Measurements from ENCODE around the gene SORCS2.

DNA sequence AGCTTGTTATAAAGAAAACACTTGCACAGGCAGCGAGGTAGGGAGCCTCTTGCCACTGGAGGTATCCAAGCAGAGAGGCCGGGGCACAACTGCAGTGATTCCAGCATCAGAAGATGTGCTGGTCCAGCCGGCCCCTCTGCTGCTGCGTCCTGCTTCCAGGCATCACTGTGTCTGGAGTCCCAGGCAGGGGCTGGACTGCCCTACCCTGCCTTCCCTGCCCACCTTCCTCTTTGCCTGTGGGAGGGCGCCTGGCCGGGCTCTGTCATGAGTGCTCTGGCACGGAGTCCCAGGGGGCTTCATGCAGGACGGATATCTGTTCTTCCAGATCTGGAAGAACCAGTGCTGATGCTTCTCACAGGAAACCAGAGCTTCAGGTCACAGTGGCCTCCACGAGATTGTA, 430.0 kb downstream of the SORCS2 start:
- TF ChIP-seq, protein P1, sequence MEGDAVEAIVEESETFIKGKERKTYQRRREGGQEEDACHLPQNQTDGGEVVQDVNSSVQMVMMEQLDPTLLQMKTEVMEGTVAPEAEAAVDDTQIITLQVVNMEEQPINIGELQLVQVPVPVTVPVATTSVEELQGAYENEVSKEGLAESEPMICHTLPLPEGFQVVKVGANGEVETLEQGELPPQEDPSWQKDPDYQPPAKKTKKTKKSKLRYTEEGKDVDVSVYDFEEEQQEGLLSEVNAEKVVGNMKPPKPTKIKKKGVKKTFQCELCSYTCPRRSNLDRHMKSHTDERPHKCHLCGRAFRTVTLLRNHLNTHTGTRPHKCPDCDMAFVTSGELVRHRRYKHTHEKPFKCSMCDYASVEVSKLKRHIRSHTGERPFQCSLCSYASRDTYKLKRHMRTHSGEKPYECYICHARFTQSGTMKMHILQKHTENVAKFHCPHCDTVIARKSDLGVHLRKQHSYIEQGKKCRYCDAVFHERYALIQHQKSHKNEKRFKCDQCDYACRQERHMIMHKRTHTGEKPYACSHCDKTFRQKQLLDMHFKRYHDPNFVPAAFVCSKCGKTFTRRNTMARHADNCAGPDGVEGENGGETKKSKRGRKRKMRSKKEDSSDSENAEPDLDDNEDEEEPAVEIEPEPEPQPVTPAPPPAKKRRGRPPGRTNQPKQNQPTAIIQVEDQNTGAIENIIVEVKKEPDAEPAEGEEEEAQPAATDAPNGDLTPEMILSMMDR (conservative IDR thresholded peaks at IDR 0.05; ENCODE audit: low read depth, low read length): no peak
- TF ChIP-seq POLR2A (IDR thresholded peaks at IDR 0.05; ENCODE audit: low read depth, low read length) (no peak), SMC3 (IDR thresholded peaks at IDR 0.05; ENCODE audit: low read depth, low read length) (no peak)
